ENCODE results near the gene ADORA2A.
"Not testable (repeated sequence)": the region's sequence is repeated elsewhere in the genome, so short reads cannot be mapped to it uniquely, and the experiment has no call there.

ADORA2A gene

GRCh38 chr22:24482575-24482974 lies 55.2 kb downstream of the ADORA2A start:
- DNase-seq (ENCODE audit: low read depth in 4 of 4, low spot score in 1 of 4) = no peak

DNA sequence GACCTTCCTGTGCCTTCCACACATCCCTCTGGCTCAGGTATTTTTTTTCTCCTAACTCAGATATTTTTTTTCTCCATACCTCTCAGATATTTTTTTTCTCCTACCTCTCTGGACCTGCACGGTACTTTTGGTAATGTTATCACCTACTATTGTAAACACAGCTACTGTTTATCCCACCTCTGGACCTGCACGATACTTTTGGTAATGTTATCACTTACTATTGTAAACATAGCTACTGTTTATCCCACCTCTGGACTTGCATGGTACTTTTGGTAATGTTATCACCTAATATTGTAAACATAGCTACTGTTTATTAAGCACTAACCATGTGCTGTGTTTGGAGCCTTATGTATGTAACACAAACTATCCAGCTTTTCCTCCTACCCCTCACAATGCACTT lies 55.6 kb downstream of the ADORA2A start:
- no peak for DNase-seq (ENCODE audit: low read depth in 4 of 4, low spot score in 1 of 4)

GRCh38 chr22:24483976-24484545 lies 56.7 kb downstream of the ADORA2A start:
- DNase-seq (ENCODE audit: low read depth in 4 of 4, low spot score in 1 of 4) = no peak

DNA sequence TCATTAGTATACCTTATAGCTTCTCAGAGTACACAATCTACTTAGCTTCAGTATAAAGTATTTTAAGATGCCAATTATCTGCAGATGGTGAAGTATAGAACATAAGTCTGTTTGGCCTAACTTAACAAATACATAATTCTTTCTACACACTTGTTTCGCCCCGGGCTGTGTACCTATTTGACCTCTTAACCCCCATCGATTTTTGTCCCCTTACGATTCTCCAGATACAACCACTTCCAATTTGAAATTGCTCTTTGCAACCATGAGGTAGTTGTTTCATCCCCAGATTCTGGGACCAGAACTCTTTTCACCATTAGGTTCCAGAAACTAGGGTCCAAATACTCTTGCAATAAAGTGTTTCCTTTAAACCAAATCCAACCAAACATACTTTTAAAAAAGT lies 57.8 kb downstream of the ADORA2A start:
- no peak for DNase-seq (ENCODE audit: low read depth in 4 of 4, low spot score in 1 of 4)

DNA sequence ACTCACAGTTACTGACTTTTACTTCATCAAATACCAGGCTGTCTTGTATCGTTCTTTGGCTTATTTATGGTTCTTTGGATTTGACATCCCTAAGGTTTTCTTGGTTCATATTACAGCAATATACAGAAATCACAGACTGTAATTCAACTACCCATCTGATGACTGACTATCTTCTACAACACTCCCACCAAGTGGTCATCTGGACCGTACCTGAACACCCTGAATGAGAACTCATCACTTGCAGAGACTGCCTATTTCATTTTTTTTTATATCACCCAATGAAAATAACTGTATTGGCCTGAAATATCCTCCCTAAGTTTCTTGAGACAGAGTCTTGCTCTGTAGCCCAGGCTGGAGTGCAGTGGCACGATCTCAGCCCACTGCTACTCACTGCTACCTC lies 58.2 kb downstream of the ADORA2A start:
- DNase-seq (ENCODE audit: low read depth in 4 of 4, low spot score in 1 of 4) = no peak

GRCh38 chr22:24486501-24486921 lies 59.1 kb downstream of the ADORA2A start:
- DNase-seq (ENCODE audit: low read depth in 4 of 4, low spot score in 1 of 4) = peak in 1 of 4 experiments; percentile 25

- no peak for DNase-seq (ENCODE audit: low read depth in 4 of 4, low spot score in 1 of 4)
Observed at GRCh38 chr22:24489011-24489410, 61.6 kb downstream of the ADORA2A start.

DNA sequence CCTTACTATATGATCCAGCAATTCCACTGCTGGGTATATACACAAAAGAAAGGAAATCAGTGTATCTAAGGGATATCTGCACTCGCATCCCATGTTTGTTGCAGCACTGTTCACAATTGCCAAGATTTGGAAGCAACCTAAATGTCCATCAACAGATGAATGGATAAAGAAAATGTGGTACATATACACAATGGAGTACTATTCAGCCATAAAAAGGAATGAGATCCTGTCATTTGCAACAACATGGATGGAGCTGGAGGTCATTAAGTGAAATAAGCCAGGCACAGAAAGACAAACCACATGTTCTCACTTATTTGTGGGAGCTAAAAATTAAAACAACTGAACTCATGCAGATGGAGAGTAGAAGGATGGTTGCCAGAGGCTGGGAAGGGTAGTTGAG lies 62.0 kb downstream of the ADORA2A start:
- not testable (repeated sequence) for DNase-seq (ENCODE audit: low read depth in 4 of 4, low spot score in 1 of 4)

Data from stimulated activated CD4-positive, alpha-beta T cell treated with anti-CD3 and anti-CD28 coated beads, Interleukin-1b, Interleukin-23, amount 100 ng/mL, for 24 hours (primary cell).